Measurements from ENCODE around the gene ATP2B3.

ATP2B3 gene

DNA sequence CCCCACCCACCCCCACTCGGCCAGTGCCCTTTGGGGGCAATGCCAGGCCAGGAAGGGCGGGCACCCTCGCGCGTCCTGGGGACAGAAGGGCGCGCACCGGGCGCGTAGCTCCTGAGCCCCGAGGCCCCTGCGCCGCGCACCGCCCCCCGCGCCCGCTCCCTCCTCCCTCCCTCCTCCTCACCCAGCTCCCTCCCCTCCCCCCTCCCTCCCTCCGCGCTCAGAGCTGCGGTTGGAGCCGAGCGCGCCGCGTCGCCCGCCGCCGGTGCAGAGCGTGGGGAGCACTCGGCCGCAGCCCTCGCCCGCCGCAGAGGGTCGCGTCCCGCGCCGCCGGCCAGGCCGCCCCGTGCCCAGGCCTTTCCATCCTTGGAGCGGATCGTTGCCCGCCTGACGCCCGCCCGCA, at the start of gene ATP2B3:
Gene ATP2B3 (plus strand): TSS at position 220 of the 400 bp plus-strand sequence. CDS start 18,606 bp downstream, outside the sequence.
- DNase-seq (ENCODE audit: low spot score) = no peak

DNA sequence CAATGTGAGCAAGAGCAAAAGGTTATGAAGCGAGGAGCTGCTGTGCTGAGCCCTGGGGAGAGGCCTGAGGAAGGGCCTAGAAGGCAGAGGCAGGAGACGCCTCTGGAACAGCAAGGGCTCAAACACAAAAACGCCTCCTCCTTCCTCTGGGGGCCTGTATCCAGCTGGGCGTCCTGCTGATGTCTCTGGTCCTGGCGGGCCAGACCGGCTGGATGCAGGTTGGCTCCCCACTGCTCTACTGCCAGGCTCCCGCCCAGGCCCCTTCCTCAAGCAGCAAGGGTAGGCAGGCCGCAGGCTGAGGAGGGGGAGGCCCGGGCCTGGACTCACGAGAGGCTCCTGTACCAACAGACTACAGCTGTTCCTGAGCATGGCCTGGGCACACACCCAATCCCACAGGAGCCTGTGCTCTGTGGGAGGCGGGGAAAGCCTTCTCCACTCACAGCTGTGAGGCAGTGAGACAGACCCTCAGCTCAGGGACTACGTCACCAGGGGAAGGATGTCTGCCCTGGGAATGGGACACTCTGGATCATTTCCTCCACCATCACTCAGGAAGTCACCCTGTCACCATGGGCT, 49.3 kb upstream of the ATP2B3 start:
- DNase-seq (ENCODE audit: low spot score) = no peak

DNA sequence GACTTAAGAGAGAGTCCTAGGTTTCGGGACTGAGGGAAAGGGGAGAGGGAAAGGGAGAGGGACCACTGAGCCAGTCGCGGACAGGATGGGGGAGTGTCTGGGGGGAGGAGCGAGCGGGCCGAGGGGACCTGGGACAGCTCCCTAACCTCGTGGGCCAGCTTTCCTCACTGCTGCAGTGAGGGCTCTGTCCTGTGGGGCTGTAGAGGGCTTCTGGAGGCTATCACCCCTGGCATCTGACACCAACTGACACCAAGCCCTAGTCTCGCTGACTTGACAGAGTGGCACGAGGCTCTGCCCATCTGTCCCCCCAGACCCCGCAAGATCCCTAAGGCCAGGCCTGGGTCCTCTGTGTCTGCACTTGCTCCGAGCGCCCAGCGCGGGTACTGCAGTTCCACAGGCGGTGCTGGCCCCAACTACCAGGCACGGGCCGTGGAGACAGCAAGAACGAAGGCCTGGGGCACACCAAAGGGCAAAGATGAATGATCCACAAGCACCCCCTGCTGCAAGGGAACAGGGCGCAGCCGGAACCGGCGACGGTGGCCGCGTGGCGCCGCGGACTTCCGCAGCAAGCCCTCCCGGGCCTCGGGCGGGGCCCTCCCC, 47.5 kb upstream of the ATP2B3 start:
- DNase-seq (ENCODE audit: low spot score) = peak; percentile 4

DNA sequence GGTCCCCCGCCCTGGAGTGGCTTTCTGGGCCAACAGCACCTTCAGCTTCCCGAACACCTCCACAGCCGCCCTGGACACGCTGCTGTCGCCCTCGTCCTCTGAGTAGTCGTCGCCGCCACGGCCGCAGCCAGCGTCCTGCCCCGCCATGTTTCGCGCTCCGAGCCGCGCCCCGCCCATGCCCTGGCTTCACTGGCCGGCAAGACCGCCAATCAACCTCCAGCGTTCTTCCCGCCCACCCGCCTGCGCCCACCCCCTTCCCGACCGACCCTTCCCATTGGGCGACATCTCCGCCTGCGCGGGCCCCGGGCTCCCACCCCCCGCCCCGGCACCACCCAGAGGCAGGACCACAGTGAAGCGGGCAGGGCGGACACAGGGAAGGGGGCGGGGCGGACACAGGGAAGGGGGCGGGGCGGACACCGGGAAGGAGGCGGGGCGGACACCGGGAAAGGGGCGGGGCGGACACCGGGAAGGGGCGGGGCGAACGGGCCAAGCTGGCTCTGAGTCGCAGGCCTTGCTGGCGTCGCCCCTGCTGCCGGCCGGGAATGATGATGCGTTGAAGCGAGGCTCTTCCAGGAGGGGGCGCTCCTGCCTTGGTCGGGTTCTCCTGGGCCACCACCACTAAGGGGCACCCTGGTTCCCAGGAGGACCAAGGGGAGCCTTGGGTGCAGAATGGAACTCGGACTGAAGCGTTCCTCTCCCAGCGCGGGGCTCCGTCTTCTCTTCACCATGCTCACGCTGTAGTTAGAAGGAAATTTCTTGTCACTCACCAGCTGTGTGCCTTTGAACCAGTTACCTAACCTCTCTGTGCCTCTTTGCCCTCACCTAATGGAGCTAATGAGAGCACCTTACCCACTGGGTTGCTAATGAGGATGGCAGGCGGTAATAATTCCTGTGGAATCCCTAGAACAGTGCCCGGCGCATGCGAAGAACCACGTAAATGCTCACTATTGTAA, 46.8 kb upstream of the ATP2B3 start, which contains the start of gene HAUS7:
Gene HAUS7 (minus strand): TSS at position 166 of the 953 bp plus-strand sequence. CDS start 19 bp downstream, at position 147.
- peak; percentile 79 for DNase-seq (ENCODE audit: low spot score)

DNA sequence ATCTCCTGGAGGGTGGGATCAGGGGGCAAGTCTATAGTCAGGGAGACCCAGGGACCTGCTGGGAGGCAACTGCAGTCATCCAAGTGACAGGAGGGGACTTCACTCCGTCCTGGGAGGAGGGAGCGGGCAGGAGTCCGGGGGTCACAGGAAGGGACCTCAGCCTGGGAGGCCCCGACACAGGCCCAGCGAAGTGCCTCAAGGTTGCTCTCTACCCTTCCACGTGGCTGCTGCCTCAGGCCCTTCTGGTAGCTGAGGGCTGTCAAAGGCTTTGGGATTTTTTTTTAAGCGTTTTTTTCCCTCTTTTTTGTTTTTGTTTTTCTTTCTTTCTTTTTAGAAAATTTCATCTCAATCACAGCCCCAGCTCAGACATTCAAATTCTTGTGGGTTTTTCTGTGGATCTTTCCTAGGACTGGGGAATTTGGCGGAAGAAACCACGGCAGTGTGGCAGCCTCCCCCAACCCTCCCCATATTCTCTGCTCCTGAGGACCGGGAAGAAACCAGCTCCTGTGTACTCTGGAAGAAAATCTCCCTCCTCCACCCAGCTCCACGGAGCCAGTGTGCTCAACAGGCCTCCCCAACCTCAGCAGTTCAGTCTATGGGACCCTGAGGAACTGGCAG, 45.7 kb upstream of the ATP2B3 start:
- DNase-seq (ENCODE audit: low spot score) = no peak

DNA sequence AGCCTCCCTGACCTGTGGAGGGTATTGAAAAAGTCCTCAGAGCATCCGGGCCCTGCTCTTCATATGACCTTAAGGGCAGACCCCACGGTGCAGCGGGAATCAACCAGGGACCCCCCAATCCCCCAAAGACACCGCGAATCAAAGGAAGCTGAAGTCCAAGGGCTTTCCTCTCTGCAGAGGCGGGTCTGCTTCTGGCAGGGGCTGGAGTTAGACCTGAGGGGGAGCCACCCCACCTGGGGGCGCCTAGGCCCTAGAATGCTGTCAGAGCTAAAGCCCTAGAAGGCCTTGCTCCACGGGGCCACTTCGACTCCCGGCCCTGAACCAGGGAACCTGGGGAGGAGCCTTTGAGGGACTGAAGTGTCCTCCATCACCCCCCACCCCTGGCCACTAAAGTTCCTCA, 44.3 kb upstream of the ATP2B3 start:
- no peak for DNase-seq (ENCODE audit: low spot score)

DNA sequence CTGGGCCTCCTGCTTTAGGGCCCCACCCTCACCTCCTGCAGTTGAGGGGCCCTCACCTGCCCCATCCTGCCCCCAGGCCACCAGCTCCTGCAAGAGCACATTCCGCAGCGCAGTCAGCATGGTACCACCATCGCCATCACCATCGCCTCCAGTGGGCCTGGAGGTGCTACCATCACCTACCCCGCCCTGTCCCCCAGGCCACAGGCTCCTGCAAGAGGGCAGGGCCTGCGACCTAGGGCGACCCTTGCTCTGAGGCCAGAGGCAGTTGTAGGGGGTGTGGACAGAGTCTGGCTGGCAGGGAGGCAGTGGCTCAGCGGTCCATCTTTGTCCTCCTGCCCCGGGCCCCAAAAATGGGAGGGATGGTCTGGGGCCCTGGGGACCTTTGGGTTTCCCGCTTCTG, 43.2 kb upstream of the ATP2B3 start:
- DNase-seq (ENCODE audit: low spot score) = no peak

DNA sequence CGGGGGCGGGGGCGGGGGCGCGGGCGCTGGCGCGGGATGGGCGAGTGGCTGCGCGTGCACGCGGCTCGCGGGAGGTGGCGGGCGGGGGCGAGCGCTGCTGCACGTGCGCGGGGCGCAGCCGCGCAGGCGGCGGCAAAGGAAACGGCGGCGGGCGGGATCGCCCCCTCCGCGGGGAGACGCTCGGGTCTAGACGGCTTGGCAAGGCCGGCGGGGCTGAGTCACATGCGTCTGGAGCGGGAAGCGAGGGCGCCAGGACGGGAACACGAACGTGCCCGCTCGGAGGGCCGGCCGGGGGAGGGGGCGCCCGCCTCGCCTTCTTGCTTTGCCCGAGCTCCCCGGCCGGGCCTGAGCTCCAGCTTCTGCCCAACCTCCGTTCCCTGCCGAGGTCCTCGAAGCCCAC, 42.7 kb upstream of the ATP2B3 start:
- no peak for DNase-seq (ENCODE audit: low spot score)

DNA sequence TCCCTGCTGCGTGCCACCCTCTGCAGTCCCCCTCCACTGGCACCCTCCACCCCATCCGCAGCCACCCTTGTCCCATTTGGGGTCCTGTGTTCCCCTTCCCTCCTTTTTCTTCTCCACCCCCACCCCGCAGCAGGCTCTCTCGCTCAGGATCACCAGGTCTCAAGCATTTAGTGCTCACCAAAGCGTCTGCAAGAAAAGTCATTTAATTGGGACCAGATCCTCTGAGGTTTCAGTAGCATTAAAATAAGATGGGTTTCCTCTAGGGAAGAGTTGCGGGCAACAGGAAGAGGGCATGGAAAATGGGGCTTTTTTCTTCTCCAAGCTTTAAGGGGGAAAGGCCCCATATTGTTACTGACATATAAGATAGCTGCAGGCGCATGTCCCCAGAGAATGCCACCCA, 42.2 kb upstream of the ATP2B3 start:
- no peak for DNase-seq (ENCODE audit: low spot score)

DNA sequence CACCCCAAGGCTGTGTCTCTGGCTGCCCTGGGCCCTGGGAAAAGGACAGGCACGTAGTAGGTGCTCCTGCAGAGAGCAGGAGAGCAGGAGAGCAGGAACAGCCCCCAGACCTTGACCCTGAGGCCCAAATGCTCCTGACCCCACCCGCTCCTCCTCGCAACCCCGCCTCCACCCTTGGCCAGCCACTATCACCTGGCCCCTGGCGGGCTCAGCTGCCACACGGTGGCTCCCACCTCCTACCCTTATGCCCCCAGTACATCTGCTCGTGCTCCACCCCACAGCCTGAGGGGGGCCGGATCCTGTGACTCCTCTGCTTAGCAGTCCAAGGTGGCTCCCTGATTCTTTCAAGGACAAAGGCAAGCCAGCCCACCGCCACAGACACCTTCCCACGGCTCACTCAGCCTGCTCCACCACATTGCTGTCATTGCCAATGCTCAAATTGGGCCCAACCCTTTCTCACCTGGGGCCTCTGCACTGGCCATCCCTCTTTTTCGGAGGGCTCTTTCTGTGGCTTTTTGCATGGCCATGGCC, 41.6 kb upstream of the ATP2B3 start:
- no peak for DNase-seq (ENCODE audit: low spot score)

DNA sequence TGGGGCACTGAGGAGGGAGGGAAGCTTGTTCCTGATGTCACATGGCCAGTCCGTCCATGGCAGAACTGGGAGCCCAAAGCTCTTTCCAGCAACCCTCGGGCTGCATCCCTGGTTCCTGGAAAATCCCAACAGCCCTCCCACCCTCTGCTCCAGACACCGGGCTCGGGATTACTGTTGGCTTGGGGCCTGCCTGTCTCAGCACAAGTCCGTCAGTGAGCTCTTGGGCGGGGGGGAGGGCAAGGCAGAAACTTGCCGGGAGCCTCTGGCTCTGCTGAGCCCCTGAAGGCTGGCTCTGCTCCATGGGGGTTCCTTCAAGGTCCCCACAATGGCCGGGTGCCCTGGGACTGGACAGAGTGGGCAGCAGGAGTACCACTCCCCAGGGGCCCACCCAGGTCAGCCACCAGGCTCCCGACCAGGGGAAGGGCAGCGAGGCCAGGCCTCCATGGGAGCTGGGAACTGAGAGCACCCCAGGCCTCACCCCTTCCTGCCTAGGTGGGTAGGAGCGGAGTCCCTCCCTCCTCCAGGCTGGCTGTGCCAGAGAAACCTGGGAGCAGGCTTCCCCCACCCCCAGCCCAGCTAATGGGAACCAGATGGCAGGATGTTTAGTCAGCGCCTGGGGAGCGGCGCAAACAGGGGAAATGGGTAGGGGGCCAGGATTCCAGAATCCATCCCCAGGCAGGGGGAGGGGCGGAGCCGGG, 40.6 kb upstream of the ATP2B3 start:
- no peak for DNase-seq (ENCODE audit: low spot score)

DNA sequence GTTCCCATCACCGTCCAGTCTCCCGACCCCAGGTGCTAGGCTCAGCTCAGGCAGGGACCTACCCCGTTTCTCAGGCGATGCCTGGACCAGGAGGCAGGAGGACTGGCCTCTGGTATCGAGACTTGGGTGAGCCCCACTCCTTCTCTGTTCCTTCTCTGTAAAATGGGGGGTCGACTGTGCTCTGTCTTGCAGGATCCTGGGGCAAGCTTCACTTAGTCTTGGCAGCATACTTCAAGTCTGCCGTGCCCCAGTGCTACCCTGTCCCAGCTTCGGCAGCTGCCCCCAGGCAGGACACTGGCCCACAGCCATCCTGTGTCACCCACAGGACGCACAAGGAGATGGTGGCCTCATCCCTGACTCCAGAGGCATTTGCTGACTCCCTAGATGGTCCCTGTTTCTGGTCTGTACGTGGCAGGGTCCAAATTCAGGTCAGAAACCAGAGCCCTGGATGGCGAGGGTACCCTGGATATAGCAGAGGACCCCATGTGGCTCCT, 40.0 kb upstream of the ATP2B3 start:
- DNase-seq (ENCODE audit: low spot score) = no peak

DNA sequence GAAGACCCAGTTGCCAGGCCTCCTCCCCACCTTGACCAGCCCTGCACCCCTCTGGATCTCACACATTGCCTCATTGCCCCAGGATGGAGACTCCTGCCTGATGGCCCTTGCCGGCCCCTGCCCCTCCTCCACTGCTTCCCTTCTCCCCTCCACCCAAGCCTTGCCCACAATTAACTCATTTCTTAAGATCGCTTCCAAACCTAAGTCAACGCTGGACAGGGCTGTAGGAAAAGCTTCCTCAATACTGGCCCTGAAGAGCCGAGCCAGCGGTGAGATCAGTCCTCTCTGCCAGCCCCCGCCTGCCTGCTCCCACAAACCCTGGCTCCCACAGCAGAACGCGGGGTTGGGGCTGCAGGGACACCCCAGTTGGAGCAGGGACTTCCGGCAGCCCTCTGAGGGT, 39.5 kb upstream of the ATP2B3 start:
- DNase-seq (ENCODE audit: low spot score) = no peak

DNA sequence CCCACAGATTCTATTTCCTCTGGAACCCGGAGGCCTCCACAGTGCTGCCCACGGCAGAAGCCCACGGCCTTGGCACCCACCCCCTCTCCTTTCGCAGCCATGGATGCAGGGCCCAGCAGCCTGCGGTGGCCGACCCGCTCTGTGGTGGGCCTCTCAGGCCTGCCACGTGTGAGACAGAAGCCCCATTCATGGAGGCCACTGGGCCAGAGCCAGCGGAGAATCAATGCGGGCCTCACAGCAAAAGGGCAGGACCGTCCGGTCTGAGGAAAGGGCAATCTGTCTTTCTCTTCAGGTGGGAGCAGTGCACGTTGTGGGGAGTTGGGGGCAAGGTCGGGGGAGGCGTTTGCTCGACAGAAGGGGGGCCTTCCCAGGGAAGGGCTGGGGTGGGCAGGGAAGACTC, 38.7 kb upstream of the ATP2B3 start:
- DNase-seq (ENCODE audit: low spot score) = no peak

DNA sequence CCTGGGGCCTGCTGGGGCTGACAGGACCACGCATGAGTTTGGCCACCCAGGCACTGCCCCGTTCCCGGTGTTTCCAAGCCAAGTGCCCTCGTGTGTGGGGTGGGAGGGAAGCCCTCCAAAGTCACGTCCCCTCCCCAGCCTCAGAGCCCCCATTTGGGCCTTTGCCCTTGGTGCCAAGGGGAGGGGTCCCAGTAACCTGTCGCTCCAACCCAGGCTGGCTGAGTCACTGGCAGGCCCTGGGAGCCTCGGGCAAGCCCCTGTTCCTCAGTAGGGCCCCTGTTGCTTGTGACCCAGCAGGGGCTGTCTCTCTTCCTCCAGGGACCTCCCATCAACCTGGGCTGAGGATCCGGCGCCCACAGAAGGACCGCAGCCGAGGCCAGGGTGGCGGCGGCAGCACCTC, 36.4 kb upstream of the ATP2B3 start:
- no peak for DNase-seq (ENCODE audit: low spot score)

DNA sequence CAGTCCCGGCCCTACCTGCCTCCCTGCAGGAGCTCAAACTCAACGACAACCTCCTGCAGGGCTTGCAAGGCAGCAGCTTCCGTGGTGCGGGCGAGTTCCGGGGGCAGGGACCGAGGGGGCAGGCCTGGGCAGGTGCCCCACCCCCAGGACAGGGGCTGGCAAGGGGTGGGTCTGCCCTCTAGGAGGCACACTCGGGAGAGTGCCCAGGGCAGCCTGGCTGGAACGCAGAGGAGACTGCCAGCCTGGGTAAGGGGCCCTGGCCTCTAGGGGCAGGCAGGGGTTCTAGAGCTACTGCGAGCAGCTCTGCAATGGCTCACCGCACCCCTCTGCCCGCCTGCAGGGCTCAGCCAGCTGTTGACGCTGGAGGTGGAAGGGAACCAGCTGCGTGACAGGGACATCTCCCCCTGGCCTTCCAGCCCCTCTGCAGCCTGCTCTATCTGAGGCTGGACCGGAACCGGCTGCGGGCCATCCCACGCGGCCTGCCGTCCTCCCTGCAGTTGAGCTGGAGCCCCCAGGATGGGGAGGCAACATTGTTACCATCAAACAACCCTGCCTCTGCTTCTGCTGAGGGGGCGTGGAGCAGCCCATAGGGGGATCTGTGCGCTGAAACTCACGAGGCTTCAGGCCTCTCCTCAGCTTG, 34.9 kb upstream of the ATP2B3 start:
- DNase-seq (ENCODE audit: low spot score) = no peak

DNA sequence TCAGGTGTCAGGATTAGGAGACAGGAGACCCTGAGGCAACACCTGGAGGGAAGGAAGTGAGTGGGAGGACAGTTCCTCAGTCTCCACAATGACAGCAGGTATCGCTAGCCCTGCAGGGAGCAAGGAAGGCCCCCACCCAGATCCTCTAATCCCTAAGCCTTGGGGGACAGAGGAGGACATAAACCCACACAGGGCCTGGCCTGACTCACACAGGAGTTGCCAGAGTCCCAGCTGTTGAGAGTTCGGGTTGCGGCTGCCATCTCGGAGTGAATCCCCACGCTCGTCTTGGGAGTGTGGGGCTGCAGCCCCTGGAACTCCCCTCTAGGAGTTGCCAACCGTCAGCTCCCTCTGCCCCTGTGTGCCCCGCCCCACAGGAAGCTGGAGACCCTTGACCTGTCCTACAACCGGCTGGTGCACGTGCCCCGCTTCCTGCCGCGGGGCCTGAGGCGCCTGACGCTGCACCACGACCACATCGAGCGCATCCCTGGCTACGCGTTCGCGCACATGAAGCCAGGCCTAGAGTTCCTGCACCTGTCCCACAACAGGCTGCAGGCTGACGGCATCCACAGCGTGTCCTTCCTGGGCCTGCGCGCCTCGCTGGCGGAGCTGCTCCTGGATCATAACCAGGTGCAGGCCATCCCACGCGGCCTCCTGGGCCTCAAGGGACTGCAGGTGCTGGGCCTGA, 31.9 kb upstream of the ATP2B3 start:
- DNase-seq (ENCODE audit: low spot score) = no peak

DNA sequence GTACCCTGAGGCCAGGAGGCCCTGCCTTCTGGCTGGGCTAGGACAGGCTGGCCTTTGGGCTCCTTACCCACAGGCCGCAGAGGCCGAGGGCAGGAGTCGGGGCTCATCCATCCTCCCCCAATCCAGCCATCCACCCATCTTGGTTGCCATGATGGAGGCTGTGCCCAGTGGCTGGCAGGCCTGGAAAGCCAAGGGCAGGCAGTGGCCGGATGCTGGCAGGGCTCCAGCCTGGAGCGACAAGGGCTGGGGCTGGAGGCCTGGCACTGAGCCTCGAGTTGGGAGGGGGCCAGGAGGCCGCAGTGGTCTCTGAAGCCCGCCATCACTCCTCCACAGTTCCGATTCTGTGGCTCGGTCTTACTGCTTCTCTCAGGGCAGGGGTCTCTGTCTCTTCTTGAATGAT, 31.3 kb upstream of the ATP2B3 start:
- DNase-seq (ENCODE audit: low spot score) = no peak

DNA sequence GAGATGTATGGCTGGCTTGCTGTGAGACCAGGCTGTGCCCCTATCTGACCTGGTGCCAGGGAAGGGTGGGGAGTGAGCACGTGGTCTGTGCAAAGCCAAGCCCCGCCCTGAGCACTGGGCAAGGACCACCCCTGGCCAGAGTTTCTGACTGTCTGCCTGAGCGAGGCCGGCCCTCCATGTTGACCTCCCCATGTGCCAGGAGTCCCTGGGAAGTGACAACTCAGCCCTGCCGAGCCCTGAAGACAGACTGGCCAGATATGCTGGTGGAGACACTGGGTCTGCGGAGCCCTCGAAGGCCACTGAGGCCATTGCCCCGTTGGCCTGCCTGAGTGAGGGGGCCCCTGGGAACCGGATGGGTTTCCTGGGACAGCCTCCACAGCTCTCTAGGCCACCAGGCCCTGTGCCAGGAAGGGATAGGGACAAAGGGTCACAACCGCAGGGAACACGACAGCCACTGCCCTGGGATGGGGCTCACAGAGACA, 29.8 kb upstream of the ATP2B3 start:
- no peak for DNase-seq (ENCODE audit: low spot score)

DNA sequence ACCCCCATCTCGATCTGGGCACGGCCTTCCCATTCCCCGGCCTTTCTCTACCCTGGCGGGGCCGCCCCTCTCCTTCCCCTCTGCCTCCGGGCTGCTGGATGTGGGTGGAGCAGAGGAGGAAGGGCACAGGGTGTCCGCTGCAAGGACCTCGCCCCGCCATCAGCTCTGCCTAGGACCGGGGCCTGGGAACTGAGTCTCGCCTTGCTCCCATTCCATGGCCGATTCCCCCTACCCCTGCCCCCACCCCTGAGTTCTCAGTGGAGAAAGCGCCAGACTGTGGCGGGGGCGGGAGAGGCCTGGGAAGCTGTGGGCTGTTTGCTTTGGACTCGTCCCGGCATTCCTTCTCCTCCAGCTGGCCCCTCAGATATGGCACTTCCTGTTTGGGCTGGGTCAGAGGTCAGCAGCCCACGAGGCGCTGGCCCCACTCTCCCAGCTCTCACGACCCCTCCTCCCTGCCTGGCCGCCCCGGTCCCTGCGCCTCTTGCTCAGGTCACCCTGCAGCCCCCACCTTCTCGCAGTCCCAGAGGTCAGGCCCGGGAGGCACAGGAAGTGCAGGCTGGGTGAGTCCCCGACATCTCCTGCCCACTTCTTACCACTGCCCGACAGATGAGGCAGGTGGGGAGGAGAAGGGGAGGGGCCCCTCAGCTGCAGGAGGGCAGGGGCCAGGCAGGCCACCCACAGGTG, 29.1 kb upstream of the ATP2B3 start:
- DNase-seq (ENCODE audit: low spot score) = no peak

Measured in LoVo (cell line).